ENCODE measurements around the gene ATP11A. TPM values are rescaled to one million over a fixed set of nuclear protein-coding genes. Genes with fewer than 3 reads are reported as not detected.

The ATP11A gene
- total and polyA plus RNA-seq, 9 of the 15 experiments (the other 6 are each of a cell fraction or from before 2014, with no cell fraction given), result 0.38 to 34.2 (median 4.2) TPM

DNA sequence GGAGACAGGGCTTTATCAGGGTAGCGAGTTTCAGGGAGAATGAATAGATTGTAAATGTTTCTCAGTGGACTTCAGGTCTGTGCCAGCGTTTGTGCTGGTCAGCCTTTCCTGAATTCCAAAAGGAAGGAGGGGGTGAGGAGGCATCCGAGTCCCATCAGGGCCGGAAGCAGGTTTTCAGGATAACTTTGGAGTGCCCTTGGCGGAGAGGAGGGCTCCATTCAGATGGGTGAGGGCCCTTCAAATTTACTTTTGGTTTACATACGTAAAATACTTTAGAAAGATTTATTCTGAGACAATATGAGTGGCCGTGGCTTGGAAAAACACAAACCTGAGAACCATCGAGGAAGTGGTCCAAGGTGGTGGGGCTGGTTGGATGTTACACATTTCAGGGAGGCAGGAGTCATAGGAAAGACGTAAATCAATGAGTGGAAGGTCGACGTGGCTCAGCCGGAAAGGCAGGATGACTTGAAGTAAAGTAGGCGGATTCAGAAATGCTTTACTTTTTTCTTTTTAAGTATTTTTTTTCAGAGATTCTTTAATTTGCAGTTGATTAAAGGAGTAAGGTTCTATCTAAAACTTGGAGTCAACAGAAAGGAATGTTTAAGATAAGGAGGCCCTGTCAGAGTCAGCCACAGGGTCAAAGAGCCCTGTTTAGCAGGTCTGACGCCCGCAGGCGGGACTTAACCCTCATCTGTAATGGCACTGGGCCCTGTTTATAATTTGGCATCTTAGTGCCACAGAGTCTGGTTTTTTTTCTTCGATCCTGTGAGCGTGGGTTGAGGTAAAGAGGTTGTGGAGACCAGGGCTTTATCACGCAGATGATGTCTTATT, 32.8 kb downstream of the ATP11A start (continued):
- TF ChIP-seq, protein P1, sequence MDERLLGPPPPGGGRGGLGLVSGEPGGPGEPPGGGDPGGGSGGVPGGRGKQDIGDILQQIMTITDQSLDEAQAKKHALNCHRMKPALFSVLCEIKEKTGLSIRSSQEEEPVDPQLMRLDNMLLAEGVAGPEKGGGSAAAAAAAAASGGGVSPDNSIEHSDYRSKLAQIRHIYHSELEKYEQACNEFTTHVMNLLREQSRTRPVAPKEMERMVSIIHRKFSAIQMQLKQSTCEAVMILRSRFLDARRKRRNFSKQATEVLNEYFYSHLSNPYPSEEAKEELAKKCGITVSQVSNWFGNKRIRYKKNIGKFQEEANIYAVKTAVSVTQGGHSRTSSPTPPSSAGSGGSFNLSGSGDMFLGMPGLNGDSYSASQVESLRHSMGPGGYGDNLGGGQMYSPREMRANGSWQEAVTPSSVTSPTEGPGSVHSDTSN (CRISPR knock-in tag; IDR thresholded peaks at IDR 0.05; ENCODE audit: low read depth), result no peak
- TF ChIP-seq, protein P1 (tag; conservative IDR thresholded peaks at IDR 0.05; ENCODE audit: low read depth), result peak; percentile 62
- TF ChIP-seq, protein P2, sequence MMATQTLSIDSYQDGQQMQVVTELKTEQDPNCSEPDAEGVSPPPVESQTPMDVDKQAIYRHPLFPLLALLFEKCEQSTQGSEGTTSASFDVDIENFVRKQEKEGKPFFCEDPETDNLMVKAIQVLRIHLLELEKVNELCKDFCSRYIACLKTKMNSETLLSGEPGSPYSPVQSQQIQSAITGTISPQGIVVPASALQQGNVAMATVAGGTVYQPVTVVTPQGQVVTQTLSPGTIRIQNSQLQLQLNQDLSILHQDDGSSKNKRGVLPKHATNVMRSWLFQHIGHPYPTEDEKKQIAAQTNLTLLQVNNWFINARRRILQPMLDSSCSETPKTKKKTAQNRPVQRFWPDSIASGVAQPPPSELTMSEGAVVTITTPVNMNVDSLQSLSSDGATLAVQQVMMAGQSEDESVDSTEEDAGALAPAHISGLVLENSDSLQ (IDR thresholded peaks at IDR 0.05), result peak; percentile 75
- TF ChIP-seq ARID1B (IDR thresholded peaks at IDR 0.05) (peak; percentile 44), FOSL1 (tag; conservative IDR thresholded peaks at IDR 0.05) (peak; percentile 71), ATF7 (IDR thresholded peaks at IDR 0.05) (0 out of 2 replicates have a peak, but pooled peaks have one; percentile 25), TGIF2 (CRISPR knock-in tag; IDR thresholded peaks at IDR 0.05) (no peak), TEAD4 (IDR thresholded peaks at IDR 0.05; ENCODE audit: low read length) (peak; percentile 67), TEAD4 (CRISPR knock-in tag; IDR thresholded peaks at IDR 0.05; ENCODE audit: borderline replicate concordance) (no peak)
- TF ChIP-seq, protein P3, sequence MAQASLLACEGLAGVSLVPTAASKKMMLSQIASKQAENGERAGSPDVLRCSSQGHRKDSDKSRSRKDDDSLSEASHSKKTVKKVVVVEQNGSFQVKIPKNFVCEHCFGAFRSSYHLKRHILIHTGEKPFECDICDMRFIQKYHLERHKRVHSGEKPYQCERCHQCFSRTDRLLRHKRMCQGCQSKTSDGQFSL (CRISPR knock-in tag; IDR thresholded peaks at IDR 0.05), result peak; percentile 79
- TF ChIP-seq, protein P3 (tag; IDR thresholded peaks at IDR 0.05), result peak in 1 of 2 experiments; percentile 45; a peak in 1 of 4 replicates
